ENCODE results near the gene TCERG1L. TPM values are rescaled to one million over a fixed set of nuclear protein-coding genes. Genes with fewer than 3 reads are reported as not detected.

Gene TCERG1L
- total RNA-seq, 1 donor from 2014 or later: not detected

GRCh38 chr10:131083915-131084790, 227.4 kb downstream of the TCERG1L start:
- Histone ChIP-seq H3K27ac (no peak overlapping the region), H3K4me1 (peaks cover 4% of the 10 kb centered on the region), H3K9me3 (no peaks in the 10 kb centered on the region), H3K36me3 (no peaks in the 10 kb centered on the region), H3K4me3 (no peak overlapping the region), H3K27me3 (no peaks in the 10 kb centered on the region)
- intact Hi-C loops (cut with DNase I): no loop called here
- no peak for DNase-seq (ENCODE audit: extremely low spot score in 2 of 2)
- TF ChIP-seq POLR2A (IDR thresholded peaks at IDR 0.05): no peak
- TF ChIP-seq POLR2AphosphoS5 (IDR thresholded peaks at IDR 0.05; ENCODE audit: insufficient read depth in 1 of 2, low read depth in 1 of 2): no peak
- TF ChIP-seq CTCF (IDR thresholded peaks at IDR 0.05): no peak

GRCh38 chr10:131082991-131083481, 228.5 kb downstream of the TCERG1L start:
- Histone ChIP-seq H3K27me3 (no peaks in the 10 kb centered on the region), H3K27ac (no peak overlapping the region), H3K4me3 (no peak overlapping the region), H3K4me1 (peaks cover 4% of the 10 kb centered on the region), H3K36me3 (no peaks in the 10 kb centered on the region), H3K9me3 (no peaks in the 10 kb centered on the region)
- no peak for TF ChIP-seq POLR2AphosphoS5 (IDR thresholded peaks at IDR 0.05; ENCODE audit: insufficient read depth in 1 of 2, low read depth in 1 of 2)
- no peak for TF ChIP-seq CTCF (IDR thresholded peaks at IDR 0.05)
- intact Hi-C loops (cut with DNase I): no loop called here
- DNase-seq (ENCODE audit: extremely low spot score in 2 of 2): no peak

GRCh38 chr10:131082201-131082850, 229.2 kb downstream of the TCERG1L start:
- intact Hi-C loops (cut with DNase I): no loop called here
- H3K9me3 ChIP-seq: no peaks in the 10 kb centered on the region
- H3K27ac ChIP-seq: no peak overlapping the region
- H3K4me1 ChIP-seq: peaks cover 4% of the 10 kb centered on the region
- no peak for DNase-seq (ENCODE audit: extremely low spot score in 2 of 2)
- H3K4me3 ChIP-seq: no peak overlapping the region
- TF ChIP-seq POLR2AphosphoS5 (IDR thresholded peaks at IDR 0.05; ENCODE audit: insufficient read depth in 1 of 2, low read depth in 1 of 2): no peak
- TF ChIP-seq POLR2A (IDR thresholded peaks at IDR 0.05): no peak
- no peak for TF ChIP-seq CTCF (IDR thresholded peaks at IDR 0.05)
- no peaks in the 10 kb centered on the region for H3K36me3 ChIP-seq
- no peaks in the 10 kb centered on the region for H3K27me3 ChIP-seq

- Histone ChIP-seq H3K4me3 (no peak overlapping the region), H3K36me3 (no peaks in the 10 kb centered on the region), H3K27me3 (no peaks in the 10 kb centered on the region), H3K9me3 (no peaks in the 10 kb centered on the region), H3K27ac (no peak overlapping the region), H3K4me1 (peaks cover 4% of the 10 kb centered on the region)
- TF ChIP-seq CTCF (IDR thresholded peaks at IDR 0.05) (no peak), POLR2AphosphoS5 (IDR thresholded peaks at IDR 0.05; ENCODE audit: insufficient read depth in 1 of 2, low read depth in 1 of 2) (no peak), POLR2A (IDR thresholded peaks at IDR 0.05) (no peak)
- intact Hi-C loops (cut with DNase I): no loop called here
- DNase-seq (ENCODE audit: extremely low spot score in 2 of 2): no peak
These were observed 229.7 kb downstream of the TCERG1L start for GRCh38 chr10:131081786-131082185.
